ENCODE data around the gene NPLOC4. TPM values are rescaled to one million over a fixed set of nuclear protein-coding genes. Genes with fewer than 3 reads are reported as not detected.

The NPLOC4 gene
- total and polyA plus RNA-seq, 2 of the 13 experiments (the other 11 are each of a cell fraction or from before 2014, with no cell fraction given) = 57.0 to 97.0 TPM

DNA sequence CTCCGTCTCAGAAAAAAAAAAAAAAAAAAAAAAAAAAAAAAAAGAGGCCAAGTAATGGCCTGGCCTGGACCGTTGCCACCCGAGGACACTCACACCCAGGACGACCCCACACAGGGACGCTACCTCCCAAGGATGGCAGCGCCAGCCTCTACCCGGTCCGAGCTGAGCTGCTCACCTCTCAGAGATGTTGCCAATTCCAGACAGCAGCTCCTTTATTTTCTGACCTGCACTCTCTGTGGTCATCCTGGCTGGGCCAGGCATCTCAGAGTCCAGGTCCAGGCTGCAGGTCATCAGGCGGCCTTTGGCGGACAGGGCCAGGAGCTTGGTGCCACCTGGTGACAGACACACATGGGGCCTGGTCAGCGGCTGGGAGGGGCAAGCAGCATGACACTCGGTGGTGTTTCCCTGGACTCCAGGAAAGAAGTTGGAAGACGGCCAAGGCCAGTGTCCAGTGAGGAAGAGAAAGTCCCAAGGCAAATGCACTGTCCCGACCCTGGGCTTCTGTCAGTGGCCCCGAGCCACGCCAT lies 87.8 kb downstream of the NPLOC4 start (continued):
- TF ChIP-seq TCF7 (IDR thresholded peaks at IDR 0.05; ENCODE audit: low read depth) (no peak), SAP130 (CRISPR knock-in tag; IDR thresholded peaks at IDR 0.05; ENCODE audit: low read depth) (peak; percentile 49; the same call in 1 of the 2 replicates), ZNF3 (CRISPR knock-in tag; IDR thresholded peaks at IDR 0.05) (no peak), ZNF34 (CRISPR knock-in tag; IDR thresholded peaks at IDR 0.05; ENCODE audit: borderline replicate concordance) (no peak), ZNF776 (CRISPR knock-in tag; IDR thresholded peaks at IDR 0.05) (no peak), POLR2A (IDR thresholded peaks at IDR 0.05; ENCODE audit: insufficient read depth in 1 of 2, low read depth in 2 of 2, low read length in 2 of 2) (no peak), ZNF20 (CRISPR knock-in tag; IDR thresholded peaks at IDR 0.05) (no peak), TOPORS (CRISPR knock-in tag; IDR thresholded peaks at IDR 0.05) (no peak), GPN1 (CRISPR knock-in tag; IDR thresholded peaks at IDR 0.05; ENCODE audit: borderline replicate concordance) (no peak), ATF4 (CRISPR knock-in tag; IDR thresholded peaks at IDR 0.05) (no peak), ZNF205 (CRISPR knock-in tag; IDR thresholded peaks at IDR 0.05) (no peak), ZMYM2 (CRISPR knock-in tag; IDR thresholded peaks at IDR 0.05) (no peak), ZNF713 (CRISPR knock-in tag; IDR thresholded peaks at IDR 0.05) (no peak), ZBTB8A (CRISPR knock-in tag; IDR thresholded peaks at IDR 0.05; ENCODE audit: borderline replicate concordance, low read depth) (no peak), ZNF329 (CRISPR knock-in tag; IDR thresholded peaks at IDR 0.05; ENCODE audit: low read depth) (no peak), SP140L (CRISPR knock-in tag; IDR thresholded peaks at IDR 0.05; ENCODE audit: borderline replicate concordance) (no peak), HNF4A (CRISPR knock-in tag; IDR thresholded peaks at IDR 0.05) (peak; percentile 36; the same call in 1 of the 2 replicates), TGIF2 (CRISPR knock-in tag; IDR thresholded peaks at IDR 0.05) (peak; percentile 44; the same call in 1 of the 2 replicates), RBM22 (optimal IDR thresholded peaks at IDR 0.05; ENCODE audit: low read length) (no peak), ZNF136 (CRISPR knock-in tag; IDR thresholded peaks at IDR 0.05; ENCODE audit: low read depth) (no peak), NR2F6 (IDR thresholded peaks at IDR 0.05) (no peak), NR2F6 (CRISPR knock-in tag; IDR thresholded peaks at IDR 0.05) (no peak), THRA (CRISPR knock-in tag; IDR thresholded peaks at IDR 0.05; ENCODE audit: borderline replicate concordance) (no peak)
- TF ChIP-seq, protein P1, sequence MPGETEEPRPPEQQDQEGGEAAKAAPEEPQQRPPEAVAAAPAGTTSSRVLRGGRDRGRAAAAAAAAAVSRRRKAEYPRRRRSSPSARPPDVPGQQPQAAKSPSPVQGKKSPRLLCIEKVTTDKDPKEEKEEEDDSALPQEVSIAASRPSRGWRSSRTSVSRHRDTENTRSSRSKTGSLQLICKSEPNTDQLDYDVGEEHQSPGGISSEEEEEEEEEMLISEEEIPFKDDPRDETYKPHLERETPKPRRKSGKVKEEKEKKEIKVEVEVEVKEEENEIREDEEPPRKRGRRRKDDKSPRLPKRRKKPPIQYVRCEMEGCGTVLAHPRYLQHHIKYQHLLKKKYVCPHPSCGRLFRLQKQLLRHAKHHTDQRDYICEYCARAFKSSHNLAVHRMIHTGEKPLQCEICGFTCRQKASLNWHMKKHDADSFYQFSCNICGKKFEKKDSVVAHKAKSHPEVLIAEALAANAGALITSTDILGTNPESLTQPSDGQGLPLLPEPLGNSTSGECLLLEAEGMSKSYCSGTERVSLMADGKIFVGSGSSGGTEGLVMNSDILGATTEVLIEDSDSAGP (CRISPR knock-in tag; IDR thresholded peaks at IDR 0.05; ENCODE audit: borderline replicate concordance) = no peak
- TF ChIP-seq, protein P2, sequence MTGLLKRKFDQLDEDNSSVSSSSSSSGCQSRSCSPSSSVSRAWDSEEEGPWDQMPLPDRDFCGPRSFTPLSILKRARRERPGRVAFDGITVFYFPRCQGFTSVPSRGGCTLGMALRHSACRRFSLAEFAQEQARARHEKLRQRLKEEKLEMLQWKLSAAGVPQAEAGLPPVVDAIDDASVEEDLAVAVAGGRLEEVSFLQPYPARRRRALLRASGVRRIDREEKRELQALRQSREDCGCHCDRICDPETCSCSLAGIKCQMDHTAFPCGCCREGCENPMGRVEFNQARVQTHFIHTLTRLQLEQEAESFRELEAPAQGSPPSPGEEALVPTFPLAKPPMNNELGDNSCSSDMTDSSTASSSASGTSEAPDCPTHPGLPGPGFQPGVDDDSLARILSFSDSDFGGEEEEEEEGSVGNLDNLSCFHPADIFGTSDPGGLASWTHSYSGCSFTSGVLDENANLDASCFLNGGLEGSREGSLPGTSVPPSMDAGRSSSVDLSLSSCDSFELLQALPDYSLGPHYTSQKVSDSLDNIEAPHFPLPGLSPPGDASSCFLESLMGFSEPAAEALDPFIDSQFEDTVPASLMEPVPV (CRISPR knock-in tag; IDR thresholded peaks at IDR 0.05) = no peak
- TF ChIP-seq, protein P3, sequence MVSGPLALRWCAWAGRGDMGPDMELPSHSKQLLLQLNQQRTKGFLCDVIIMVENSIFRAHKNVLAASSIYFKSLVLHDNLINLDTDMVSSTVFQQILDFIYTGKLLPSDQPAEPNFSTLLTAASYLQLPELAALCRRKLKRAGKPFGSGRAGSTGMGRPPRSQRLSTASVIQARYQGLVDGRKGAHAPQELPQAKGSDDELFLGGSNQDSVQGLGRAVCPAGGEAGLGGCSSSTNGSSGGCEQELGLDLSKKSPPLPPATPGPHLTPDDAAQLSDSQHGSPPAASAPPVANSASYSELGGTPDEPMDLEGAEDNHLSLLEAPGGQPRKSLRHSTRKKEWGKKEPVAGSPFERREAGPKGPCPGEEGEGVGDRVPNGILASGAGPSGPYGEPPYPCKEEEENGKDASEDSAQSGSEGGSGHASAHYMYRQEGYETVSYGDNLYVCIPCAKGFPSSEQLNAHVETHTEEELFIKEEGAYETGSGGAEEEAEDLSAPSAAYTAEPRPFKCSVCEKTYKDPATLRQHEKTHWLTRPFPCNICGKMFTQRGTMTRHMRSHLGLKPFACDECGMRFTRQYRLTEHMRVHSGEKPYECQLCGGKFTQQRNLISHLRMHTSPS (CRISPR knock-in tag; IDR thresholded peaks at IDR 0.05; ENCODE audit: low read depth) = peak; percentile 68; the same call in 1 of the 2 replicates

All from HepG2 (cell line).